Retinal pigment epithelial cell (primary cell): ENCODE data around the gene FAR1.

Source experiments
- DNase-seq: peaks from one replicate; pipeline ENCODE4 v3.0.0-alpha.2; 2010; ENCODE audit warnings: low read depth
- H3K4me3 ChIP-seq: 2 replicates; pipeline ENCODE4 v1.5.1; 2011; ENCODE audit warnings: mild to moderate bottlenecking, low read length, control low read depth, moderate library complexity
- CTCF ChIP-seq: conservative IDR thresholded peaks from 2 replicates; pipeline ENCODE4 v1.5.1; 2011; ENCODE audit warnings: low read depth, low read length, control low read depth, inconsistent platforms

Gene FAR1

GRCh38 chr11:13763341-13763740 lies 94.9 kb downstream of the FAR1 start:
- no peak overlapping the region for H3K4me3 ChIP-seq
- DNase-seq: no peak
- no peak for TF ChIP-seq CTCF

- H3K4me3 ChIP-seq: no peak overlapping the region
- DNase-seq: no peak
- TF ChIP-seq CTCF: no peak
These were observed 97.4 kb downstream of the FAR1 start for GRCh38 chr11:13765886-13766285.

GRCh38 chr11:13767471-13767870 lies 99.0 kb downstream of the FAR1 start:
- no peak for DNase-seq
- H3K4me3 ChIP-seq: no peak overlapping the region
- no peak for TF ChIP-seq CTCF

- TF ChIP-seq CTCF: no peak
- no peak overlapping the region for H3K4me3 ChIP-seq
- no peak for DNase-seq
These were observed 100.7 kb downstream of the FAR1 start for GRCh38 chr11:13769188-13769587.

- DNase-seq: no peak
- no peak for TF ChIP-seq CTCF
- no peak overlapping the region for H3K4me3 ChIP-seq
These were observed 102.7 kb downstream of the FAR1 start for GRCh38 chr11:13771151-13771550.

GRCh38 chr11:13772223-13773046 lies 104.0 kb downstream of the FAR1 start:
- TF ChIP-seq CTCF: peak; percentile 45
- DNase-seq: peak; percentile 24
- H3K4me3 ChIP-seq: no peak overlapping the region

- no peak for DNase-seq
- H3K4me3 ChIP-seq: no peak overlapping the region
- TF ChIP-seq CTCF: no peak
These were observed 107.0 kb downstream of the FAR1 start for GRCh38 chr11:13775471-13775870.
